ENCODE data around the gene BET1L. TPM values are rescaled to one million over a fixed set of nuclear protein-coding genes. Genes with fewer than 3 reads are reported as not detected.

BET1L gene
- total RNA-seq, 1 donor from 2014 or later, result 24.0 TPM

DNA sequence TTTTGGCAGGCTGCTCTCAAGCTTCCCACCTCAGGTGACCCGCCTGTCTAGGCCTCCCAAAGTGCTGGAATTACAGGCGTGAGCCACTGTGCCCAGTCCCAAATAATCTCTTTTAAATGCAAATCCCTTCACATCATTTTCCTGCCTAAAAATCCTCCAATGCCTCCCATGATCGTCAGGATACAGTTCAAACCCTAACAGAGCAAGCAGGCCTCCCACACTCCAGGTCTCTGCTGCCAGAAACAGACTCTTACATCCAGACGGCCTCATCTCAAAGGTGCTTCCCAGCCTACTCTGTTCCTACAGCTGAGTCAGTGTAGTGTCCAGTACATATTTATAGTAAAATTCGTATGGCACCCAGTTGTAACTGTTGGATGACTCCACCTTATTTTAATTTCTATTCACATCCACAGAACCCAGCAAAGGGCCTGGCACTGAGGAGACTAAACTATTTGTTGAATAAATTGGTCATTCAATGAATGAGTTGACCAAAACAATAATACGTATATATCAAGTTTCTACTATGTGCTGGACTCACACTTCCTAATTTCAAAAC lies 20.7 kb upstream of the BET1L start:
- Histone ChIP-seq H3K4me1 (peaks cover 14% of the 10 kb centered on the region), H3K4me3 (no peak overlapping the region), H3K27ac (replicated peaks) (no peak overlapping the region), H3K9me3 (replicated peaks) (no peaks in the 10 kb centered on the region), H3K36me3 (peaks cover 12% of the 10 kb centered on the region), H3K27me3 (ENCODE audit: low read depth) (no peaks in the 10 kb centered on the region)
- no peak for DNase-seq
- TF ChIP-seq CTCF (IDR thresholded peaks at IDR 0.05; ENCODE audit: borderline replicate concordance), result no peak
- intact Hi-C loops (cut with micrococcal nuclease), result no loop called here

- no peak overlapping the region for H3K27ac ChIP-seq (replicated peaks)
- H3K27me3 ChIP-seq (ENCODE audit: low read depth), result no peaks in the 10 kb centered on the region
- H3K9me3 ChIP-seq (replicated peaks), result no peaks in the 10 kb centered on the region
- H3K4me3 ChIP-seq, result no peak overlapping the region
- H3K4me1 ChIP-seq, result peaks cover 14% of the 10 kb centered on the region
- intact Hi-C loops (cut with micrococcal nuclease), result no loop called here
- H3K36me3 ChIP-seq, result peaks cover 22% of the 10 kb centered on the region
- no peak for TF ChIP-seq CTCF (IDR thresholded peaks at IDR 0.05; ENCODE audit: borderline replicate concordance)
- no peak for DNase-seq
These were observed 18.7 kb upstream of the BET1L start for GRCh38 chr11:225734-226453.

DNA sequence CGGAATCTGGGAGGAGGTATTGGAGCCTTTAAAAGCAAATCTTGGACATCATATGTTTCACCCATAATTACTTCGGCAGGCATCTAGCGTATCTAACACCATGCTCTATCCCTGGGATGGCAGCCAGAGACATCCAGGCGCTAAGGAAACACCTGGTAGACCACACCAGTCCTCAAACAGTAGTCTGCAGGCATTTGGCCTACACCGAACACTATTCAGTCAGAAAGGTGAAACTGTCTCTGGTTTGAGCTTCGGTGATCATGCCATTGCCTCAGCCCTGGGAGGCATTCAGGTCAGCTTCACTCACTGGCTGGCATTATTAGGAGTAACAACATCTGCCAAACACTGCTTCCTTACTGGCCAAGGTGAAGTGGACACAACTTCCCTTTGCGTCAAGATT lies 17.2 kb upstream of the BET1L start:
- H3K27ac ChIP-seq (replicated peaks), result no peak overlapping the region
- intact Hi-C loops (cut with micrococcal nuclease), result no loop called here
- no peaks in the 10 kb centered on the region for H3K27me3 ChIP-seq (ENCODE audit: low read depth)
- no peak for DNase-seq
- no peak overlapping the region for H3K4me3 ChIP-seq
- peaks cover 14% of the 10 kb centered on the region for H3K4me1 ChIP-seq
- H3K9me3 ChIP-seq (replicated peaks), result no peaks in the 10 kb centered on the region
- H3K36me3 ChIP-seq, result peaks cover 18% of the 10 kb centered on the region
- TF ChIP-seq CTCF (IDR thresholded peaks at IDR 0.05; ENCODE audit: borderline replicate concordance), result no peak

DNA sequence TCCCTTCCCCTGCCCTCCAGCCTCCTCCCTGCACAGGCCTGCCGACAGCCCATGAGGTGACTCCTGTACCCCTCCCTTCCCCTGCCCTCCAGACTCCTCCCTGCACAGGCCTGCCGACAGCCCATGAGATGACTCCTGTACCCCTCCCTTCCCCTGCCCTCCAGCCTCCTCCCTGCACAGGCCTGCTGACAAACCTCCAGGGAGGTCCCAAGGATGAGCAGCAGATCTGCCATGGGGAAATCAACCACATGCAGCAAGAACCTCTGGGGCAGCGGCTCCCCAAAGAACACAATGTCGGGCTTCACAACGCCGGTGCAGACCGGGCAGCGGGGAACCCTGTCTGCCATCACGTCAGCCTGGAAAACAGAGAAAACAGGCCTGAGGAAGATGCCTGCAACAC lies 16.7 kb upstream of the BET1L start:
- no peak overlapping the region for H3K27ac ChIP-seq (replicated peaks)

More for the DNA sequence above, 16.7 kb upstream of the BET1L start:
- Histone ChIP-seq H3K9me3 (replicated peaks) (no peaks in the 10 kb centered on the region), H3K36me3 (peaks cover 18% of the 10 kb centered on the region), H3K27me3 (ENCODE audit: low read depth) (no peaks in the 10 kb centered on the region), H3K4me3 (no peak overlapping the region), H3K4me1 (peaks cover 14% of the 10 kb centered on the region)
- intact Hi-C loops (cut with micrococcal nuclease), result no loop called here
- DNase-seq, result no peak
- TF ChIP-seq CTCF (IDR thresholded peaks at IDR 0.05; ENCODE audit: borderline replicate concordance), result no peak
